Activated CD4-positive, alpha-beta memory T cell treated with anti-CD3 and anti-CD28 coated beads for 36 hours (primary cell): Measurements from ENCODE around the gene TAB2. TPM values are rescaled to one million over a fixed set of nuclear protein-coding genes. Genes with fewer than 3 reads are reported as not detected.

Source experiments
- CTCF ChIA-PET: fragments of 350-600 bp; sonication (Branson Sonifier 250); formaldehyde crosslinking; loops from one replicate; lab custom pipeline; 2021; ENCODE audit warnings: antibody characterized with exemption, inconsistent platforms; lab: Charles Lee
- POLR2A ChIA-PET: fragments of 350-600 bp; sonication (Branson Sonifier 250); formaldehyde crosslinking; loops from one replicate; lab custom pipeline; 2021; ENCODE audit warnings: antibody characterized with exemption; lab: Charles Lee
- DNase-seq: peaks from one replicate; pipeline ENCODE4 v3.0.0-alpha.2; 2020
- H3K27ac Mint-ChIP-seq: one replicate; pipeline ENCODE4 v1.8.0; 2021; ENCODE audit warnings: mixed read lengths
- H3K27me3 Mint-ChIP-seq: one replicate; pipeline ENCODE4 v1.8.0; 2021; ENCODE audit warnings: mixed read lengths
- H3K36me3 Mint-ChIP-seq: one replicate; pipeline ENCODE4 v1.8.0; 2021; ENCODE audit warnings: mixed read lengths
- H3K4me1 Mint-ChIP-seq: one replicate; pipeline ENCODE4 v1.8.0; 2021; ENCODE audit warnings: low read depth, mixed read lengths
- H3K4me3 Mint-ChIP-seq: one replicate; pipeline ENCODE4 v1.8.0; 2021; ENCODE audit warnings: mild to moderate bottlenecking, mixed read lengths
- H3K9me3 Mint-ChIP-seq: one replicate; pipeline ENCODE4 v1.8.0; 2021; ENCODE audit warnings: mixed read lengths
- intact Hi-C: fragments of 100-400 bp; cut with micrococcal nuclease; formaldehyde crosslinking; loops from one replicate; pipeline ENCODE4 v1.15.1; 2023
- total RNA-seq, 2 experiments: library from RNA; stranded (reverse); gene quantifications; one replicate each; pipeline ENCODE4 v1.2.3, GENCODE V29; 2021

Gene TAB2
- total RNA-seq, 2 experiments from 2014 or later, result 92.0 to 92.9 TPM

GRCh38 chr6:149445573-149445972, 128.1 kb downstream of the TAB2 start:
- H3K27ac Mint-ChIP-seq, result peak overlapping the region; percentile 57
- H3K4me3 Mint-ChIP-seq, result no peak overlapping the region
- no peaks in the 10 kb centered on the region for H3K27me3 Mint-ChIP-seq
- ChIA-PET CTCF (interaction anchor here (0.6 to 2.2 kb wide), 6 partner anchors 13 to 417 kb away, joined by 3 to 14 read pairs (median 4); no protein-coding TSS in a partner anchor), POLR2A (interaction anchor here (0.8 to 1.8 kb wide), 4 partner anchors 9 to 413 kb away, joined by 3 to 5 read pairs (median 4); no protein-coding TSS in a partner anchor)
- peaks cover 22% of the 10 kb centered on the region for H3K4me1 Mint-ChIP-seq
- peaks cover 24% of the 10 kb centered on the region for H3K36me3 Mint-ChIP-seq
- no peak for DNase-seq
- peaks cover 5% of the 10 kb centered on the region for H3K9me3 Mint-ChIP-seq
- intact Hi-C loops, result no loop called here

- CTCF ChIA-PET, result interaction anchor here (0.6 to 2.2 kb wide), 9 partner anchors 15 to 419 kb away, joined by 3 to 14 read pairs (median 3); no protein-coding TSS in a partner anchor
- peak overlapping the region; percentile 25 for H3K27ac Mint-ChIP-seq
Measured at GRCh38 chr6:149446791-149447376, 129.4 kb downstream of the TAB2 start.

GRCh38 chr6:149448821-149449453, 131.4 kb downstream of the TAB2 start:
- peaks cover 47% of the 10 kb centered on the region for H3K36me3 Mint-ChIP-seq
- DNase-seq, result no peak
- peaks cover 5% of the 10 kb centered on the region for H3K9me3 Mint-ChIP-seq
- H3K4me3 Mint-ChIP-seq, result no peak overlapping the region
- ChIA-PET POLR2A (interaction anchor here (1.0 kb wide), 1 partner anchor 417 kb away, joined by 4 read pairs; no protein-coding TSS in a partner anchor), CTCF (interaction anchor here (0.8 to 1.4 kb wide), 4 partner anchors 17 to 68 kb away, joined by 3 to 5 read pairs (median 3); no protein-coding TSS in a partner anchor)
- peaks cover 19% of the 10 kb centered on the region for H3K4me1 Mint-ChIP-seq
- H3K27me3 Mint-ChIP-seq, result no peaks in the 10 kb centered on the region
- H3K27ac Mint-ChIP-seq, result peak overlapping the region; percentile 33
- intact Hi-C loops, result no loop called here

More at GRCh38 chr6:149446791-149447376, 129.4 kb downstream of the TAB2 start:
- Mint-ChIP-seq H3K27me3 (no peaks in the 10 kb centered on the region), H3K9me3 (peaks cover 5% of the 10 kb centered on the region), H3K4me1 (peaks cover 22% of the 10 kb centered on the region), H3K36me3 (peaks cover 29% of the 10 kb centered on the region), H3K4me3 (peak overlapping the region; percentile 13)
- intact Hi-C loops, result no loop called here
- POLR2A ChIA-PET, result interaction anchor here (0.6 to 1.8 kb wide), 2 partner anchors 33 to 163 kb away, joined by 3 to 5 read pairs; no protein-coding TSS in a partner anchor
- no peak for DNase-seq

GRCh38 chr6:149449831-149450678, 132.5 kb downstream of the TAB2 start:
- Mint-ChIP-seq H3K4me1 (peaks cover 12% of the 10 kb centered on the region), H3K4me3 (no peak overlapping the region), H3K27me3 (no peaks in the 10 kb centered on the region), H3K36me3 (peaks cover 54% of the 10 kb centered on the region), H3K9me3 (no peaks in the 10 kb centered on the region), H3K27ac (peak overlapping the region; percentile 45)
- intact Hi-C loops, result no loop called here
- ChIA-PET CTCF (interaction anchor here (1.3 kb wide), 1 partner anchor 18 kb away, joined by 5 read pairs; no protein-coding TSS in a partner anchor), POLR2A (interaction anchor here (1.0 kb wide), 1 partner anchor 418 kb away, joined by 4 read pairs; no protein-coding TSS in a partner anchor)
- DNase-seq, result no peak

- no peak for DNase-seq
- Mint-ChIP-seq H3K4me3 (no peak overlapping the region), H3K36me3 (peaks cover 59% of the 10 kb centered on the region), H3K9me3 (no peaks in the 10 kb centered on the region), H3K27me3 (no peaks in the 10 kb centered on the region), H3K27ac (peak overlapping the region; percentile 18), H3K4me1 (peaks cover 6% of the 10 kb centered on the region)
- ChIA-PET CTCF (interaction anchor here (0.8 kb wide), 1 partner anchor 422 kb away, joined by 3 read pairs; no protein-coding TSS in a partner anchor), POLR2A (no interaction called here)
- intact Hi-C loops, result no loop called here
Measured at GRCh38 chr6:149450679-149451375, 133.3 kb downstream of the TAB2 start.

GRCh38 chr6:149451376-149452036, 134.0 kb downstream of the TAB2 start:
- Mint-ChIP-seq H3K4me1 (peaks cover 2% of the 10 kb centered on the region), H3K4me3 (no peak overlapping the region), H3K9me3 (no peaks in the 10 kb centered on the region), H3K36me3 (peaks cover 61% of the 10 kb centered on the region), H3K27ac (no peak overlapping the region), H3K27me3 (no peaks in the 10 kb centered on the region)
- ChIA-PET POLR2A (no interaction called here), CTCF (interaction anchor here (0.8 kb wide), 1 partner anchor 423 kb away, joined by 3 read pairs; no protein-coding TSS in a partner anchor)
- DNase-seq, result no peak
- intact Hi-C loops, result no loop called here

GRCh38 chr6:149452037-149452939, 134.8 kb downstream of the TAB2 start:
- Mint-ChIP-seq H3K4me1 (no peaks in the 10 kb centered on the region), H3K27ac (no peak overlapping the region), H3K36me3 (peaks cover 66% of the 10 kb centered on the region), H3K27me3 (no peaks in the 10 kb centered on the region), H3K9me3 (no peaks in the 10 kb centered on the region), H3K4me3 (no peak overlapping the region)
- intact Hi-C loops, result no loop called here
- CTCF ChIA-PET, result no interaction called here
- POLR2A ChIA-PET, result interaction anchor here (1.1 kb wide), 1 partner anchor 31 kb away, joined by 3 read pairs; no protein-coding TSS in a partner anchor
- no peak for DNase-seq

GRCh38 chr6:149453597-149454345, 136.3 kb downstream of the TAB2 start:
- H3K4me3 Mint-ChIP-seq, result no peak overlapping the region
- peaks cover 70% of the 10 kb centered on the region for H3K36me3 Mint-ChIP-seq
- peaks cover 8% of the 10 kb centered on the region for H3K4me1 Mint-ChIP-seq
- intact Hi-C loops, result no loop called here
- H3K9me3 Mint-ChIP-seq, result no peaks in the 10 kb centered on the region
- no peaks in the 10 kb centered on the region for H3K27me3 Mint-ChIP-seq
- CTCF ChIA-PET, result interaction anchor here (0.6 to 2.6 kb wide), 4 partner anchors 22 to 63 kb away, joined by 3 to 10 read pairs (median 5); no protein-coding TSS in a partner anchor
- no peak for DNase-seq
- no peak overlapping the region for H3K27ac Mint-ChIP-seq
- POLR2A ChIA-PET, result interaction anchor here (1.1 kb wide), 1 partner anchor 29 kb away, joined by 3 read pairs; no protein-coding TSS in a partner anchor

- ChIA-PET CTCF (interaction anchor here (1.2 to 2.6 kb wide), 2 partner anchors 22 to 63 kb away, joined by 5 to 10 read pairs; no protein-coding TSS in a partner anchor), POLR2A (interaction anchor here (1.1 kb wide), 1 partner anchor 8 kb away, joined by 3 read pairs; no protein-coding TSS in a partner anchor)
- Mint-ChIP-seq H3K4me3 (no peak overlapping the region), H3K27ac (no peak overlapping the region), H3K27me3 (no peaks in the 10 kb centered on the region), H3K36me3 (peaks cover 72% of the 10 kb centered on the region), H3K9me3 (no peaks in the 10 kb centered on the region), H3K4me1 (peaks cover 14% of the 10 kb centered on the region)
- no peak for DNase-seq
- intact Hi-C loops, result no loop called here
Measured at GRCh38 chr6:149454346-149454848, 136.9 kb downstream of the TAB2 start.
